Measurements from ENCODE around the gene AFAP1.
"Not testable (repeated sequence)": the region's sequence is repeated elsewhere in the genome, so short reads cannot be mapped to it uniquely, and the experiment has no call there.

AFAP1 gene

DNA sequence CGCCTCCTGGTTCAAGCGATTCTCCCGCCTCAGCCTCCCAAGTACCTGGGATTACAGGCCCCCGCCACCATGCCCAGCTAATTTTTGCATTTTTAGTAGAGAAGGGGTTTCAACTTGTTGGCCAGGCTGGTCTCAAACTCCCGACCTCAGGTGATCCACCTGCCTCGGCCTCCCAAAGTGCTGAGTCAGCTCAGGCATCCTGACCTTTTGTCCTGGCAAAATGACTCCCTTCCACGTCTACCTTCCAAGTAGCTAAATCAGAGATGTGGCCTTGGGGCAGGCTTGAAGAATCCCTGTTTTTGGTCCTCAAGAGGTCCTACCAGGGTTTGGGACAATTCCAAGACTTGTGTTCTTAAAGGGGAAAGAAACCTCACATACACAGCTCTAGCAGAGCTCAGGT is 12.8 kb downstream of the AFAP1 start:
- no peak for DNase-seq
- Histone ChIP-seq H3K4me1 (peaks cover 0 to 34% (median 15%) of the 10 kb centered on the region in 4 donors), H3K4me3 (no peak overlapping the region), H3K9me3 (no peaks in the 10 kb centered on the region), H3K27ac (no peak overlapping the region), H3K36me3 (no peaks in the 10 kb centered on the region), H3K27me3 (no peaks in the 10 kb centered on the region)
- TF ChIP-seq, protein P1, sequence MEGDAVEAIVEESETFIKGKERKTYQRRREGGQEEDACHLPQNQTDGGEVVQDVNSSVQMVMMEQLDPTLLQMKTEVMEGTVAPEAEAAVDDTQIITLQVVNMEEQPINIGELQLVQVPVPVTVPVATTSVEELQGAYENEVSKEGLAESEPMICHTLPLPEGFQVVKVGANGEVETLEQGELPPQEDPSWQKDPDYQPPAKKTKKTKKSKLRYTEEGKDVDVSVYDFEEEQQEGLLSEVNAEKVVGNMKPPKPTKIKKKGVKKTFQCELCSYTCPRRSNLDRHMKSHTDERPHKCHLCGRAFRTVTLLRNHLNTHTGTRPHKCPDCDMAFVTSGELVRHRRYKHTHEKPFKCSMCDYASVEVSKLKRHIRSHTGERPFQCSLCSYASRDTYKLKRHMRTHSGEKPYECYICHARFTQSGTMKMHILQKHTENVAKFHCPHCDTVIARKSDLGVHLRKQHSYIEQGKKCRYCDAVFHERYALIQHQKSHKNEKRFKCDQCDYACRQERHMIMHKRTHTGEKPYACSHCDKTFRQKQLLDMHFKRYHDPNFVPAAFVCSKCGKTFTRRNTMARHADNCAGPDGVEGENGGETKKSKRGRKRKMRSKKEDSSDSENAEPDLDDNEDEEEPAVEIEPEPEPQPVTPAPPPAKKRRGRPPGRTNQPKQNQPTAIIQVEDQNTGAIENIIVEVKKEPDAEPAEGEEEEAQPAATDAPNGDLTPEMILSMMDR (IDR thresholded peaks at IDR 0.05) = no peak
- intact Hi-C loops (cut with DNase I; ENCODE audit: low total_unique reads) = no loop called here

DNA sequence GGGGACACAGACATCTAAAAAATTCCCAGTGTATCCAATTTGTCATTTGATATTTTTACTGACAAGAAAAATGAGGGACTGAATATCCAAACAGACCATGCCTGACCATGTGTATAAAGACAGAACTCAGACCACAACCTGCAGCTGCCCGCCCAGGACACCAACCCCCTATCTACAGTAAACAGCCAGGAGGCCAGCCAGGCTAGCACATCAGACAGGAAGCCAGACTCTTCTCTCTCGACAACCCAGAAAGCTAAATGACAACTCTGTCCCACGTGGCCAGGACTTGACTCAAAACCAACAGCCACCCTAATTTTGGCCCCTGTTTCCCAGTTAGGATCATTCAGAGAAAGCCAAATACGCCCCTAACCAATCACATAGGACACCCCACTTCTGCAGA is 15.1 kb downstream of the AFAP1 start:
- H3K27ac ChIP-seq = peak overlapping the region in 1 of 2 donors; percentile 5
- H3K27me3 ChIP-seq = no peaks in the 10 kb centered on the region
- H3K36me3 ChIP-seq = no peaks in the 10 kb centered on the region

DNA sequence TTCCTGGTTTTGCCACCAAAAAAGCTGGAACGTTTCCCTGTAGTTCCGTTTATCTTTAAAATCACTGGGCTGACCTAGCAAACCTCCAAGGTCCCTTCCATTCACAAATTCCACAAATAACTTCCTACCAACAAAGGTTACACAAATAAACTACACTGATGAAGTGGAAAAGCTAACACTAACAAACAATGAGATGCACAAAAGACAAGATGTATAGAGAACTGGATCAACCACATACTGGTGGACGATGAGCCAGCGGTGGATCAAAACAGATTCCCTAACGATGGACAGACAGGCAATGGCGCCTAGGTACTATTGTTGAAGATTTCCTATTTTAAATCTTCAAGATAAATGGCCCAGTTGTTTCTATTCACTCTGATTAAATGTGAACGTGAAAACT is 15.5 kb downstream of the AFAP1 start:
- no peaks in the 10 kb centered on the region for H3K27me3 ChIP-seq
- TF ChIP-seq, protein P1 (IDR thresholded peaks at IDR 0.05) = no peak
- no peak overlapping the region for H3K4me3 ChIP-seq
- H3K9me3 ChIP-seq = no peaks in the 10 kb centered on the region
- intact Hi-C loops (cut with DNase I; ENCODE audit: low total_unique reads) = no loop called here
- H3K27ac ChIP-seq = peak overlapping the region in 1 of 2 donors; percentile 5
- H3K4me1 ChIP-seq = peaks cover 0 to 29% (median 5%) of the 10 kb centered on the region in 4 donors
- DNase-seq = no peak
- no peaks in the 10 kb centered on the region for H3K36me3 ChIP-seq

More for the DNA sequence above, 15.1 kb downstream of the AFAP1 start:
- intact Hi-C loops (cut with DNase I; ENCODE audit: low total_unique reads) = no loop called here
- DNase-seq = no peak
- H3K4me3 ChIP-seq = no peak overlapping the region
- no peaks in the 10 kb centered on the region for H3K9me3 ChIP-seq
- H3K4me1 ChIP-seq = peaks cover 0 to 29% (median 9%) of the 10 kb centered on the region in 4 donors
- TF ChIP-seq, protein P1 (IDR thresholded peaks at IDR 0.05) = no peak

DNA sequence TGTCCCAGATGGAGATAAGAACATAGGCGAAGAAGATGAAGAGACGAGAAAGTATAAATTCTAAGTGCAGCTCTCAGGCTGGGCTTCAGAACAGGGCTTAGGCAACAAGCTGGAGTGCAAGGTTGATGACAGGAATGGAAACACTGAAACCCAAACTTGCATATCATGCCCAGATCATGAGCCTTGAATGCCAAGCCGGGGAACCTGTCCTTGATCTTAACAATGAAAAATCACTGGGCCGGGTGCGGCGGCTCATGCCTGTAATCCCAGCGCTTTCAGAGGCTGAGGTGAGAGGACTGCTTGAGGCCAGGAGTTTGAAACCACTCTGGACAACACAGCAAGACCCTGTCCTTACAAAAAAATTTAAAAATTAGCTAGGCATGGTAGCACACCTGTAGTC is 17.2 kb downstream of the AFAP1 start:
- TF ChIP-seq, protein P1 (IDR thresholded peaks at IDR 0.05) = no peak
- no peaks in the 10 kb centered on the region for H3K27me3 ChIP-seq
- H3K27ac ChIP-seq = no peak overlapping the region
- no peaks in the 10 kb centered on the region for H3K9me3 ChIP-seq
- DNase-seq = no peak
- H3K4me1 ChIP-seq = peaks cover 0 to 28% (median 3%) of the 10 kb centered on the region in 4 donors
- H3K4me3 ChIP-seq = no peak overlapping the region
- H3K36me3 ChIP-seq = no peaks in the 10 kb centered on the region
- intact Hi-C loops (cut with DNase I; ENCODE audit: low total_unique reads) = no loop called here

DNA sequence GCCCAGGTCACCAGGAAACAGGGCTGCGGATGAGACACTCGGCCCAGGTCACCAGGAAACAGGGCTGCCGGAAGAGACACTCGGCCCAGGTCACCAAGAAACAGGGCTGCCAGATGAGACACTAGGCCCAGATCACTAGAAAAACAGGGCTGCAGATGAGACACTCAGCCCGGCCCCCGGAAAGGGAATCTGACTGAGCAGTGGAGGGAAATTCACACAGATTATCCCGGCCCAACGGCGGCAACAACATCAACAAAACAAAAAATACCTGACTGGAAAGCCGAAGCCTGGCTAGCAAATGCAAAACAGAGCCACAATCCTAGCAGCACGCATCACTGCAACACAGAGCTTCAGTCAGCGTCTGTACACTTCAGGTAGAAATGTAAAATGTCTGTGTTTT is 20.7 kb downstream of the AFAP1 start:
- Histone ChIP-seq H3K36me3 (no peaks in the 10 kb centered on the region), H3K4me3 (no peak overlapping the region), H3K27ac (no peak overlapping the region), H3K9me3 (no peaks in the 10 kb centered on the region), H3K4me1 (peaks cover 0 to 31% (median 1%) of the 10 kb centered on the region in 4 donors), H3K27me3 (no peaks in the 10 kb centered on the region)
- no peak for DNase-seq
- TF ChIP-seq, protein P1 (IDR thresholded peaks at IDR 0.05) = no peak
- intact Hi-C loops (cut with DNase I; ENCODE audit: low total_unique reads) = no loop called here

DNA sequence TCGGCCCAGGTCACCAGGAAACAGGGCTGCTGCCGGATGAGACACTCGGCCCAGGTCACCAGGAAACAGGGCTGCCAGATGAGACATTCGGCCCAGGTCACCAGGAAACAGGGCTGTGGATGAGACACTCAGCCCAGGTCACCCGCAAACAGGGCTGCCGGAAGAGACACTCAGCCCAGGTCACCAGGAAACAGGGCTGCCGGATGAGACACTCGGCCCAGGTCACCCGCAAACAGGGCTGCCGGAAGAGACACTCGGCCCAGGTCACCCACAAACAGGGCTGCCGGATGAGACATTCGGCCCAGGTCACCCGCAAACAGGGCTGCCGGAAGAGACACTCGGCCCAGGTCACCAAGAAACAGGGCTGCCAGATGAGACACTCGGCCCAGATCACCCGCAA is 21.5 kb downstream of the AFAP1 start:
- DNase-seq; H3K36me3 ChIP-seq; H3K4me3 ChIP-seq; H3K27ac ChIP-seq; intact Hi-C loops (cut with DNase I; ENCODE audit: low total_unique reads); H3K27me3 ChIP-seq; H3K9me3 ChIP-seq: not testable (repeated sequence)
- H3K4me1 ChIP-seq = peaks cover 0 to 26% (median 0%) of the 10 kb centered on the region in 4 donors
